H4 (cell line): ENCODE measurements around the gene ASCC2. TPM values are rescaled to one million over a fixed set of nuclear protein-coding genes. Genes with fewer than 3 reads are reported as not detected.

Experiments
- DNase-seq: peaks from one replicate; pipeline ENCODE4 v3.0.0-alpha.2; 2015; ENCODE audit warnings: low spot score
- total RNA-seq: library from RNA; depleted of rRNA; stranded (reverse); fragments of >200 nt; shearing (Covaris generic); gene quantifications from 2 replicates; pipeline ENCODE4 v1.2.3, GENCODE V29; 2014

ASCC2 gene
- total RNA-seq, 1 experiment from 2014 or later, result 16.0 TPM

- DNase-seq, result no peak
Measured at GRCh38 chr22:29787371-29787980, 50.6 kb downstream of the ASCC2 start.

GRCh38 chr22:29786031-29786430 lies 52.0 kb downstream of the ASCC2 start:
- DNase-seq, result no peak

- DNase-seq, result no peak
Measured at GRCh38 chr22:29784451-29785361, 53.4 kb downstream of the ASCC2 start.

- no peak for DNase-seq
Measured at GRCh38 chr22:29782061-29782845, 55.8 kb downstream of the ASCC2 start.

- no peak for DNase-seq
Measured at GRCh38 chr22:29780748-29781676, 57.1 kb downstream of the ASCC2 start.

- no peak for DNase-seq
Measured at GRCh38 chr22:29780220-29780619, 57.9 kb downstream of the ASCC2 start.

- DNase-seq, result no peak
Measured at GRCh38 chr22:29773233-29773632, 64.8 kb downstream of the ASCC2 start.

GRCh38 chr22:29772170-29772641 lies 65.9 kb downstream of the ASCC2 start:
- peak; percentile 26 for DNase-seq

- no peak for DNase-seq
Measured at GRCh38 chr22:29769723-29770321, 68.3 kb downstream of the ASCC2 start.

GRCh38 chr22:29768052-29768693 lies 69.9 kb downstream of the ASCC2 start:
- DNase-seq, result no peak

GRCh38 chr22:29767171-29768051 lies 70.7 kb downstream of the ASCC2 start, which contains the start of gene UQCR10:
Gene UQCR10, plus strand, starts transcription at chr22:29767369. Its CDS starts 30 bp downstream, at chr22:29767399.
- peak; percentile 77 for DNase-seq

GRCh38 chr22:29766632-29767170 lies 71.4 kb downstream of the ASCC2 start, which contains the start of gene ZMAT5:
Gene ZMAT5, minus strand, starts transcription at chr22:29767007. Its CDS starts 18,463 bp downstream, at chr22:29748544.
- peak; percentile 92 for DNase-seq

GRCh38 chr22:29765905-29766631 lies 72.0 kb downstream of the ASCC2 start:
- DNase-seq, result no peak

- no peak for DNase-seq
Measured at GRCh38 chr22:29762263-29762662, 75.8 kb downstream of the ASCC2 start.

- no peak for DNase-seq
Measured at GRCh38 chr22:29758959-29759358, 79.1 kb downstream of the ASCC2 start.

GRCh38 chr22:29758068-29758622 lies 79.9 kb downstream of the ASCC2 start:
- DNase-seq, result no peak

- DNase-seq, result no peak
Measured at GRCh38 chr22:29757096-29757495, 81.0 kb downstream of the ASCC2 start.

GRCh38 chr22:29756341-29756740 lies 81.7 kb downstream of the ASCC2 start:
- no peak for DNase-seq
